WI38 (cell line): ENCODE results near the gene GAPDH.
"Not testable (repeated sequence)": the region's sequence is repeated elsewhere in the genome, so short reads cannot be mapped to it uniquely, and the experiment has no call there.

Source experiments
- H3K4me3 ChIP-seq: 2 replicates; pipeline ENCODE4 v1.5.1; 2011; ENCODE audit warnings: low read depth, mild to moderate bottlenecking, control low read depth, low read length
- CTCF ChIP-seq: IDR thresholded peaks from 2 replicates; pipeline ENCODE4 v1.5.1; 2012; ENCODE audit warnings: low read depth, mild to moderate bottlenecking, control low read depth, low read length

The GAPDH gene

GRCh38 chr12:6533923-6534694 is at the start of gene GAPDH:
Gene GAPDH, plus strand, starts transcription at chr12:6534517. Its CDS starts 316 bp downstream, at chr12:6534833.
- peak within 1 kb of the TSS; percentile 99 for H3K4me3 ChIP-seq
- no peak for TF ChIP-seq CTCF

GRCh38 chr12:6488240-6488639 is 46.1 kb upstream of the GAPDH start:
- TF ChIP-seq CTCF = no peak
- H3K4me3 ChIP-seq = no peak overlapping the region

GRCh38 chr12:6489449-6489848 is 44.9 kb upstream of the GAPDH start:
- no peak overlapping the region for H3K4me3 ChIP-seq
- TF ChIP-seq CTCF = no peak

- not testable (repeated sequence) for H3K4me3 ChIP-seq
Measured at GRCh38 chr12:6490673-6491072, 43.6 kb upstream of the GAPDH start.

- no peak for TF ChIP-seq CTCF
- H3K4me3 ChIP-seq = peak within 1 kb of the TSS; percentile 98
Measured at GRCh38 chr12:6492838-6493496, 41.4 kb upstream of the GAPDH start, which contains the start of gene MRPL51. Gene MRPL51, minus strand, starts transcription at chr12:6493262. Its CDS starts 126 bp downstream, at chr12:6493136.

- 0 out of 2 replicates have a peak, but pooled peaks have one; percentile 18 for TF ChIP-seq CTCF
Measured at GRCh38 chr12:6493497-6494257, 40.6 kb upstream of the GAPDH start, which contains the start of gene NCAPD2. Gene NCAPD2, plus strand, starts transcription at chr12:6494102. Its CDS starts 997 bp downstream, at chr12:6495099.

GRCh38 chr12:6494258-6494743 is 40.0 kb upstream of the GAPDH start:
- TF ChIP-seq CTCF = no peak
- peak overlapping the region; percentile 98 for H3K4me3 ChIP-seq

More at GRCh38 chr12:6493497-6494257, 40.6 kb upstream of the GAPDH start, which contains the start of gene NCAPD2:
- peak within 1 kb of the TSS; percentile 98 for H3K4me3 ChIP-seq
